ENCODE measurements around the gene NOX5.

DNA sequence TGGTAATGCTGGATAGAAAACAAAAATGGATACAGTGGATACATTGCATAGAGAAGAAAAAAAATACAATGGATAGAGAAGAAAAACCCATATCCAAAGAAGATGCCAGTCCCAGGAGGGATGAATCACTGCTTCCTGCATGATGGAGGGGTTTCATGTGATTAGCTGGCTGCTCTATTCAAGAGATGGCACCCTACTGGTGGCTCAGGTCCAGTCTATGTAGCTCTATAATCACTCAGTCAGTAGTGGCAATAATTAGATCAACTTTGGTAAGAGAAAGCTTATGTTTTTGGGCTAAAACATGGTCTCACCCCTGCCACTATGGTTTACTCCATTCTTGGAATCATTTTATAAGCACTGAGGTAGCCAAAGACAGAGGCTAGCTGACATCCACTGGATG, 33.7 kb upstream of the NOX5 start:
- TF ChIP-seq SP1 (IDR thresholded peaks at IDR 0.05) = no peak
- no peak for TF ChIP-seq TARDBP (IDR thresholded peaks at IDR 0.05)
- no peak for TF ChIP-seq ELF4 (IDR thresholded peaks at IDR 0.05)
- TF ChIP-seq BHLHE40 (IDR thresholded peaks at IDR 0.05; ENCODE audit: borderline replicate concordance) = no peak
- no peak for TF ChIP-seq ARNT (IDR thresholded peaks at IDR 0.05)
- no peak for TF ChIP-seq FOXM1 (IDR thresholded peaks at IDR 0.05; ENCODE audit: borderline replicate concordance)
- no peak for TF ChIP-seq CTBP1 (IDR thresholded peaks at IDR 0.05; ENCODE audit: borderline replicate concordance)

Measured in HEK293T (cell line).